Measurements from ENCODE around the gene MPDZ.

The MPDZ gene

GRCh38 chr9:13282998-13283397 is 3.5 kb upstream of the MPDZ start:
- Histone ChIP-seq H3K9ac (ENCODE audit: low read depth in 1 of 2, low read length in 2 of 2) (no peak overlapping the region), H3K4me1 (ENCODE audit: control insufficient read depth in 1 of 2, insufficient read depth in 2 of 2, low read length in 2 of 2) (no peaks in the 10 kb centered on the region), H3K27me3 (ENCODE audit: control insufficient read depth in 1 of 2, insufficient read depth in 2 of 2, low read length in 2 of 2) (peaks cover 0 to 7% of the 10 kb centered on the region in 2 donors), H3K36me3 (ENCODE audit: control insufficient read depth in 1 of 2, insufficient read depth in 2 of 2, low read length in 2 of 2) (no peaks in the 10 kb centered on the region), H3K27ac (ENCODE audit: low read depth, low read length) (no peak overlapping the region), H3K4me3 (ENCODE audit: low read depth in 1 of 2, low read length in 2 of 2) (no peak overlapping the region), H3K9me3 (ENCODE audit: control insufficient read depth in 1 of 2, low read length in 2 of 2) (no peaks in the 10 kb centered on the region)

GRCh38 chr9:13281356-13282016 is 2.0 kb upstream of the MPDZ start:
- Histone ChIP-seq H3K4me1 (ENCODE audit: control insufficient read depth in 1 of 2, insufficient read depth in 2 of 2, low read length in 2 of 2) (no peaks in the 10 kb centered on the region), H3K27ac (ENCODE audit: low read depth, low read length) (no peak overlapping the region), H3K27me3 (ENCODE audit: control insufficient read depth in 1 of 2, insufficient read depth in 2 of 2, low read length in 2 of 2) (peaks cover 0 to 7% of the 10 kb centered on the region in 2 donors), H3K9me3 (ENCODE audit: control insufficient read depth in 1 of 2, low read length in 2 of 2) (no peaks in the 10 kb centered on the region), H3K4me3 (ENCODE audit: low read depth in 1 of 2, low read length in 2 of 2) (no peak overlapping the region), H3K9ac (ENCODE audit: low read depth in 1 of 2, low read length in 2 of 2) (no peak overlapping the region), H3K36me3 (ENCODE audit: control insufficient read depth in 1 of 2, insufficient read depth in 2 of 2, low read length in 2 of 2) (no peaks in the 10 kb centered on the region)

- Histone ChIP-seq H3K4me3 (ENCODE audit: low read depth in 1 of 2, low read length in 2 of 2) (peak overlapping the region; percentile 48 to 62), H3K27me3 (ENCODE audit: control insufficient read depth in 1 of 2, insufficient read depth in 2 of 2, low read length in 2 of 2) (peaks cover 0 to 7% of the 10 kb centered on the region in 2 donors), H3K9ac (ENCODE audit: low read depth in 1 of 2, low read length in 2 of 2) (peak overlapping the region in 1 of 2 donors; percentile 18), H3K27ac (ENCODE audit: low read depth, low read length) (peak overlapping the region; percentile 66), H3K36me3 (ENCODE audit: control insufficient read depth in 1 of 2, insufficient read depth in 2 of 2, low read length in 2 of 2) (no peaks in the 10 kb centered on the region), H3K4me1 (ENCODE audit: control insufficient read depth in 1 of 2, insufficient read depth in 2 of 2, low read length in 2 of 2) (no peaks in the 10 kb centered on the region), H3K9me3 (ENCODE audit: control insufficient read depth in 1 of 2, low read length in 2 of 2) (no peaks in the 10 kb centered on the region)
Measured at GRCh38 chr9:13278368-13279246, 885 bp downstream of the MPDZ start.

GRCh38 chr9:13278023-13278367 is 1.5 kb downstream of the MPDZ start:
- H3K4me1 ChIP-seq (ENCODE audit: control insufficient read depth in 1 of 2, insufficient read depth in 2 of 2, low read length in 2 of 2) = no peaks in the 10 kb centered on the region
- H3K27ac ChIP-seq (ENCODE audit: low read depth, low read length) = no peak overlapping the region
- H3K9ac ChIP-seq (ENCODE audit: low read depth in 1 of 2, low read length in 2 of 2) = no peak overlapping the region
- peaks cover 0 to 7% of the 10 kb centered on the region in 2 donors for H3K27me3 ChIP-seq (ENCODE audit: control insufficient read depth in 1 of 2, insufficient read depth in 2 of 2, low read length in 2 of 2)
- peak overlapping the region; percentile 48 to 62 for H3K4me3 ChIP-seq (ENCODE audit: low read depth in 1 of 2, low read length in 2 of 2)
- H3K9me3 ChIP-seq (ENCODE audit: control insufficient read depth in 1 of 2, low read length in 2 of 2) = no peaks in the 10 kb centered on the region
- H3K36me3 ChIP-seq (ENCODE audit: control insufficient read depth in 1 of 2, insufficient read depth in 2 of 2, low read length in 2 of 2) = no peaks in the 10 kb centered on the region

- H3K4me3 ChIP-seq (ENCODE audit: low read depth in 1 of 2, low read length in 2 of 2) = no peak overlapping the region
- no peaks in the 10 kb centered on the region for H3K36me3 ChIP-seq (ENCODE audit: control insufficient read depth in 1 of 2, insufficient read depth in 2 of 2, low read length in 2 of 2)
- H3K27ac ChIP-seq (ENCODE audit: low read depth, low read length) = no peak overlapping the region
- H3K4me1 ChIP-seq (ENCODE audit: control insufficient read depth in 1 of 2, insufficient read depth in 2 of 2, low read length in 2 of 2) = no peaks in the 10 kb centered on the region
- no peak overlapping the region for H3K9ac ChIP-seq (ENCODE audit: low read depth in 1 of 2, low read length in 2 of 2)
- no peaks in the 10 kb centered on the region for H3K9me3 ChIP-seq (ENCODE audit: control insufficient read depth in 1 of 2, low read length in 2 of 2)
- peaks cover 0 to 7% of the 10 kb centered on the region in 2 donors for H3K27me3 ChIP-seq (ENCODE audit: control insufficient read depth in 1 of 2, insufficient read depth in 2 of 2, low read length in 2 of 2)
Measured at GRCh38 chr9:13274886-13275641, 4.4 kb downstream of the MPDZ start.

- Histone ChIP-seq H3K9me3 (ENCODE audit: control insufficient read depth in 1 of 2, low read length in 2 of 2) (no peaks in the 10 kb centered on the region), H3K9ac (ENCODE audit: low read depth in 1 of 2, low read length in 2 of 2) (no peak overlapping the region), H3K36me3 (ENCODE audit: control insufficient read depth in 1 of 2, insufficient read depth in 2 of 2, low read length in 2 of 2) (no peaks in the 10 kb centered on the region), H3K27me3 (ENCODE audit: control insufficient read depth in 1 of 2, insufficient read depth in 2 of 2, low read length in 2 of 2) (no peaks in the 10 kb centered on the region), H3K27ac (ENCODE audit: low read depth, low read length) (no peak overlapping the region), H3K4me3 (ENCODE audit: low read depth in 1 of 2, low read length in 2 of 2) (no peak overlapping the region), H3K4me1 (ENCODE audit: control insufficient read depth in 1 of 2, insufficient read depth in 2 of 2, low read length in 2 of 2) (no peaks in the 10 kb centered on the region)
Measured at GRCh38 chr9:13270734-13271133, 8.8 kb downstream of the MPDZ start.

- Histone ChIP-seq H3K9me3 (ENCODE audit: control insufficient read depth in 1 of 2, low read length in 2 of 2) (no peaks in the 10 kb centered on the region), H3K27me3 (ENCODE audit: control insufficient read depth in 1 of 2, insufficient read depth in 2 of 2, low read length in 2 of 2) (no peaks in the 10 kb centered on the region), H3K4me3 (ENCODE audit: low read depth in 1 of 2, low read length in 2 of 2) (no peak overlapping the region), H3K27ac (ENCODE audit: low read depth, low read length) (no peak overlapping the region), H3K9ac (ENCODE audit: low read depth in 1 of 2, low read length in 2 of 2) (no peak overlapping the region), H3K4me1 (ENCODE audit: control insufficient read depth in 1 of 2, insufficient read depth in 2 of 2, low read length in 2 of 2) (no peaks in the 10 kb centered on the region), H3K36me3 (ENCODE audit: control insufficient read depth in 1 of 2, insufficient read depth in 2 of 2, low read length in 2 of 2) (no peaks in the 10 kb centered on the region)
Measured at GRCh38 chr9:13269589-13270452, 9.7 kb downstream of the MPDZ start.

GRCh38 chr9:13268469-13268868 is 11.0 kb downstream of the MPDZ start:
- Histone ChIP-seq H3K27me3 (ENCODE audit: control insufficient read depth in 1 of 2, insufficient read depth in 2 of 2, low read length in 2 of 2) (no peaks in the 10 kb centered on the region), H3K27ac (ENCODE audit: low read depth, low read length) (no peak overlapping the region), H3K36me3 (ENCODE audit: control insufficient read depth in 1 of 2, insufficient read depth in 2 of 2, low read length in 2 of 2) (no peaks in the 10 kb centered on the region), H3K4me3 (ENCODE audit: low read depth in 1 of 2, low read length in 2 of 2) (no peak overlapping the region), H3K9me3 (ENCODE audit: control insufficient read depth in 1 of 2, low read length in 2 of 2) (no peaks in the 10 kb centered on the region), H3K9ac (ENCODE audit: low read depth in 1 of 2, low read length in 2 of 2) (no peak overlapping the region), H3K4me1 (ENCODE audit: control insufficient read depth in 1 of 2, insufficient read depth in 2 of 2, low read length in 2 of 2) (no peaks in the 10 kb centered on the region)

GRCh38 chr9:13267743-13268142 is 11.7 kb downstream of the MPDZ start:
- H3K27me3 ChIP-seq (ENCODE audit: control insufficient read depth in 1 of 2, insufficient read depth in 2 of 2, low read length in 2 of 2) = no peaks in the 10 kb centered on the region
- H3K36me3 ChIP-seq (ENCODE audit: control insufficient read depth in 1 of 2, insufficient read depth in 2 of 2, low read length in 2 of 2) = no peaks in the 10 kb centered on the region
- H3K9ac ChIP-seq (ENCODE audit: low read depth in 1 of 2, low read length in 2 of 2) = no peak overlapping the region
- H3K27ac ChIP-seq (ENCODE audit: low read depth, low read length) = no peak overlapping the region
- H3K9me3 ChIP-seq (ENCODE audit: control insufficient read depth in 1 of 2, low read length in 2 of 2) = no peaks in the 10 kb centered on the region
- no peaks in the 10 kb centered on the region for H3K4me1 ChIP-seq (ENCODE audit: control insufficient read depth in 1 of 2, insufficient read depth in 2 of 2, low read length in 2 of 2)
- no peak overlapping the region for H3K4me3 ChIP-seq (ENCODE audit: low read depth in 1 of 2, low read length in 2 of 2)
